Aortic smooth muscle cell (primary cell): ENCODE data around the gene CYP4F3. TPM values are rescaled to one million over a fixed set of nuclear protein-coding genes. Genes with fewer than 3 reads are reported as not detected.

Experiments used
- total RNA-seq: library from RNA; depleted of rRNA; stranded (reverse); fragments of >200 nt; gene quantifications from 2 replicates; pipeline ENCODE4 v1.2.3, GENCODE V29; 2014

The CYP4F3 gene, protein sequence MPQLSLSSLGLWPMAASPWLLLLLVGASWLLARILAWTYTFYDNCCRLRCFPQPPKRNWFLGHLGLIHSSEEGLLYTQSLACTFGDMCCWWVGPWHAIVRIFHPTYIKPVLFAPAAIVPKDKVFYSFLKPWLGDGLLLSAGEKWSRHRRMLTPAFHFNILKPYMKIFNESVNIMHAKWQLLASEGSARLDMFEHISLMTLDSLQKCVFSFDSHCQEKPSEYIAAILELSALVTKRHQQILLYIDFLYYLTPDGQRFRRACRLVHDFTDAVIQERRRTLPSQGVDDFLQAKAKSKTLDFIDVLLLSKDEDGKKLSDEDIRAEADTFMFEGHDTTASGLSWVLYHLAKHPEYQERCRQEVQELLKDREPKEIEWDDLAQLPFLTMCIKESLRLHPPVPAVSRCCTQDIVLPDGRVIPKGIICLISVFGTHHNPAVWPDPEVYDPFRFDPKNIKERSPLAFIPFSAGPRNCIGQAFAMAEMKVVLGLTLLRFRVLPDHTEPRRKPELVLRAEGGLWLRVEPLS
- total RNA-seq, result not detected in 2 replicates

DNA sequence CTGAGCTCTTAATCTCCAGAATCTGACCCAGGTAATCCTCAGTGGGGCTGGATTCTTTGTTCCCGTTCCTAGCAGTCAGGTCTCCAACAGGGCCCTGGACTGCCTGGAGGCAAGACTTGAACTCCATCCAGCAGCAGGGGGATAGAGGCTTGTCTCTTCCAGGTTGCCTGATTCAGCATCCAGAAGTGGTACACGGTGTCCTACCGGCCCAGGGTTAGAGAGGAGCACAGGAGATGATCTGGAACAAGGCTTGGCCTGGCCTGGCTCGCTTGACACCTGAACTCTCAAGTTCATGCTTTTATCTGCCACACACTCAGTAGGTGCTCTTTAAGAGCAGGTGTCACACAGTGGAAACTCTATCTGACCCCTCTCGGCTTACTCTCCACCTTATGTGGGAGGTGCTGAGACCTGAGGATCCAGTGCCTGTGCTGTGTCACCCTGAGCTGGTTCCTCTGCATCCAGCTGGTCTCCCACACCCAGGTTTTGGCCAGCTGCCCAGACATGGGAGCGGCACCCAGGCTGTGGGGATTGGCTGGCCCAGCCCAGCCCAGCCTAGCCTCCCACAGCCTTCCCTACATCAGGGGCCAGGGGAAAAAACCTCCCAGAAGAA lies at the start of gene CYP4F3:
Gene CYP4F3 (plus strand): TSS at position 604 of the 610 bp plus-strand sequence. CDS start 519 bp downstream, outside the sequence.

DNA sequence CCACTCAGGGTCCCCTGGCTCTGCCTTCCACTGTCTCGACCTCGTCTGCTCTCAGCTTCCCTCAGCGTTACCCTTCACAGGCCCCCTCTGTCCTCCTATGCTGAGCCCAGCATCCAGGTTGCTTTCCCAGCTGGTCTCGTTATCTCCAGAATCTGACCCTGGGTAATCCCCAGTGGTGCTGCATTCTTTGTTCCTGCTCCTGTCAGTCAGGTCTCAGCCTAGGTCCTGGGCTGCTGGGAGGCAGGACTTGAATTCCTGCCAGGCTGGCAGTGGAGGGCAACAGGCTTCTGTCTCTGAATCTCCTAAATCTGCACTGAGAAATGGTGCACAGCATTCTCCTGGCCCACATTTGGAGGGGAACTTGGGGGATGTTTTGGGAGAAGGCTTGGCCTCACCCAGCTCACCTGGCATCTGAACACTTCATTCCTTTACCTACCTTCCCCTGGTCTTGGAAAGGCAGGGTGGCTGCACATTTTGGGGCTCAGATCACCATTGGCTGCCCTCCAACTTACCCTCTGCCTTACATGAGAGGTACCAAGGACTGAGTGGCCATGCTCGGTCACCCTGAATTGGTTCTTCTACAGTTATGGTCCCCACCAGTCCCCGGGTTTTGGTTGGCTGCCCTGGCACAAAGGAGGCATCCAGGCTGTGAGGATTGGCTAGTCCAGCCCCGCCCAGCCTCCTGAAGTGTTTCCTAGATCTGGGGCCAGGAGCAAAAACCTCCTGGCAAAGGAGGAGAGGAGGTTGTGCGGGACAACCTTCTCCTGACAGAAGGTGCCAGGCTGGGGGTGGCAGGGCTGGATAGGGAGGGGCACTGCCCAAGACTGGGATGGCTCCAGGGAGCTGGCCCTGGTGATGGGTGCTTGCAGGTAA lies 26.0 kb upstream of the CYP4F3 start, which contains the start of gene CYP4F8:
Gene CYP4F8 (plus strand): TSS at position 712 of the 873 bp plus-strand sequence. CDS start 399 bp downstream, outside the sequence.

DNA sequence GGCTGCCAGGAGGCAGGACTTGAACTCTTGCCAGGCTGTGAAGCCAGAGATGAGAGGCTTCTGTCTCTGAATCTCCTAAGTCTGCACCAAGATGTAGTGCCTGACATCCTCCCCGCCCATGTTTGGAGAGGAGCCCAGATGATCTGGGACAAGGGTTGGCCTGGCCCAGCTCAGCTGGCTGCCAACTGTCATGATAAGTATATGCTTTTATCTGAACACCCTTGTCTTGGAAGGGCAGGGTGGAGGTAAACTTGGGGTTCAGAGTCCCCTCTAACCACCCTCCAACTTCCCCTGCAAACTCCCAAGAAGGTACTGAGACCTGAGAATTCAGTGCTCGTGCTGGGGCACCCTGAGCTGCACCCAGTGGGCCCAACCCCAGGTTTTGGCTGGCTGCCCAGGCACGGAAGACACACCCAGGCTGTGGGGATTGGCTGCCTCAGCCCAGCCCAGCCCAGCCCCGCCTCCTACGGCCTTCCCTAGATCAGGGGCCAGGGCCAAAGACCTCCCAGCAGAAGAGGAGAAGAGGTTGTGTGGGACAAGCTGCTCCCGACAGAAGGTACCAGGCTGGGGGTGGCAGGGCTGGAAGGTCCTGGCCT lies 32.0 kb downstream of the CYP4F3 start, which contains the start of gene CYP4F12:
Gene CYP4F12 (plus strand): TSS at position 508 of the 596 bp plus-strand sequence. CDS start 443 bp downstream, outside the sequence.

Other genes starting within 250 kb of the CYP4F3 start
- 62.9 and 74.2 TPM in 2 replicates for gene AKAP8L, start 221.9 kb upstream of the CYP4F3 start, total RNA-seq
- gene WIZ, start 190.9 kb upstream of the CYP4F3 start, total RNA-seq, result 5.8 and 8.0 TPM in 2 replicates
- 0.06 and 0.13 TPM in 2 replicates for gene RASAL3, start 176.4 kb upstream of the CYP4F3 start, total RNA-seq
- gene PGLYRP2, start 161.4 kb upstream of the CYP4F3 start, total RNA-seq, result not detected in 2 replicates
- not detected in 2 replicates for gene CYP4F22, start 132.4 kb upstream of the CYP4F3 start, total RNA-seq
- gene CYP4F8, start 25.7 kb upstream of the CYP4F3 start, total RNA-seq, result not detected in 2 replicates
- gene CYP4F12, start 32.2 kb downstream of the CYP4F3 start, total RNA-seq, result not detected in 2 replicates
- not detected in 2 replicates for gene OR10H2, start 87.1 kb downstream of the CYP4F3 start, total RNA-seq
- gene OR10H3, start 97.1 kb downstream of the CYP4F3 start, total RNA-seq, result not detected in 2 replicates
- not detected in 2 replicates for gene OR10H5, start 146.8 kb downstream of the CYP4F3 start, total RNA-seq
- gene OR10H1, start 174.8 kb downstream of the CYP4F3 start, total RNA-seq, result not detected in 2 replicates